Hindlimb muscle (tissue), 1 donor: ENCODE results near the gene CTNNBL1. TPM values are rescaled to one million over a fixed set of nuclear protein-coding genes. Genes with fewer than 3 reads are reported as not detected.
"Not testable (repeated sequence)": the region's sequence is repeated elsewhere in the genome, so short reads cannot be mapped to it uniquely, and the experiment has no call there.

ENCODE experiments used
- DNase-seq: peaks from one replicate; pipeline ENCODE4 v3.0.0-alpha.2; 2013
- polyA plus RNA-seq: library from polyadenylated mRNA; unstranded; fragments of 120-200 nt; gene quantifications from one replicate; pipeline ENCODE4 v1.2.1, GENCODE V29; 2013; ENCODE audit not compliant: insufficient read length

Gene CTNNBL1
- polyA plus RNA-seq, 1 donor, result 29.0 TPM

DNA sequence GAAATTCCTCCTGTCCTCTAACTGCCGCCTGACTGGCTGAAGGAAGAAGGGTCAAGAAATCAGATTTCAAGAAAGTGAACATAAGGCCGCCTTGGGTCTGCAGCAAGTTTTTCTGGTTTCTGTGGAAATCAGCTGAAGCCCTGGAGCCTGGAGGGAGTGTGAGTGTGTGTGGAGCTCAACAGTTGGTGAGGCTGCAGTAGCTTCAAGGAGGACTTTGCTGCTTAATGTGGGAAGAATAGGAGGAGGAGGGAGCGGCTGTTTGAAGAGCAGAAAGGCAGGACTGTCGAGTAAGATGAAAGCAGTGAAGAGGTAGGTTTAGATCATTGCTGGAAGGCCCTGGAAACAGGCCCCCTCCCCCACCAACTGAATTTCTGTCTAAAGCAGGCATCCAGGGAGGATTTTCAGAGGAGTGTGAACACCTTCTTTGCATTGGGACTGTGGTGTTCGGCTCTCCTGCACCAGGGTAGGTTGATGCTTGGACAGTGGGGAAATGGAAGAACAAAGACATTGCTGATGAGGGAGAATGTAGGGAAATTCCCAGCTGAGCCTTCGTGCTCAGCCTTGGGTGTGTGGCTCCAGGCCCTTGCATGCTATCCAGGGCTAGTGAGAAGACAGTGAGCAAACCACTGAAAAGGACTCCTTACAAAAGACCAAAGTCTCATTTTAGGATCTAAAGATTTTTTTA lies 129.6 kb downstream of the CTNNBL1 start:
- no peak for DNase-seq

GRCh38 chr20:37827605-37828004 lies 133.8 kb downstream of the CTNNBL1 start:
- no peak for DNase-seq

- no peak for DNase-seq
Observed at GRCh38 chr20:37828684-37829083, 134.9 kb downstream of the CTNNBL1 start.

GRCh38 chr20:37829128-37829527 lies 135.3 kb downstream of the CTNNBL1 start:
- no peak for DNase-seq

GRCh38 chr20:37833221-37833896 lies 139.5 kb downstream of the CTNNBL1 start:
- DNase-seq, result no peak

- DNase-seq, result no peak
Observed at GRCh38 chr20:37836926-37837325, 143.1 kb downstream of the CTNNBL1 start.

GRCh38 chr20:37837924-37838323 lies 144.1 kb downstream of the CTNNBL1 start:
- DNase-seq, result no peak

DNA sequence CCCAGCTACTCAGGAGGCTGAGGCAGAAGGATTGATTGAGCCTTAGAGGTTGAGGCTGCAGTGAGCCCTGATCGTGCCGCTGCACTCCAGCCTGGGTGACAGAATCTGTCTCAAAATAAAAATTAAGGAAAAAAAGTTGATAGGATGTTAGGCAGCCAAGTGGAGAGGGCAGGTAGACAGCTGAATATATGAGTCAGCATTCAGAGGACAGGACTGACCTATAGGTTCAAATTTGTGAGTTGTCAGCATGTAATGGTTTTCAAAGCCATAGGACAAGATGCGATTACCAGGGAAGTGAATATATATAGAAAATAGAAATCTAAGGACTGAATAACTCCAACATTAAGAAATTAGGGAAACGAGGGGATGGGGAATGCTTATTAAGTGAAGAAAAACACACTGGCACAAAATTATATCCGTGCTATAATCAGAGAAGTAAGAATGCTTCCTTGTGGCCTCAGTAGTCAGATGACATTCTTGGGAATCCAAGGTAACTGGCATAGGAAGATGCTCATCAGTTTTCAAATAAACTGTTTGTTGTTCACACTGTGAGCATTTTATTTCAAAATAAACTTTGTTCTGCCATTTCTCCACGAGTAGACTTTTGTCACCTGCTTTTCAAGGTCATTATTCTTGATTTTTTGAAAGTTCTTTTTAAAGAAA lies 145.1 kb downstream of the CTNNBL1 start:
- no peak for DNase-seq

GRCh38 chr20:37839432-37839827 lies 145.6 kb downstream of the CTNNBL1 start:
- DNase-seq, result no peak

GRCh38 chr20:37839955-37840354 lies 146.1 kb downstream of the CTNNBL1 start:
- DNase-seq, result no peak

DNA sequence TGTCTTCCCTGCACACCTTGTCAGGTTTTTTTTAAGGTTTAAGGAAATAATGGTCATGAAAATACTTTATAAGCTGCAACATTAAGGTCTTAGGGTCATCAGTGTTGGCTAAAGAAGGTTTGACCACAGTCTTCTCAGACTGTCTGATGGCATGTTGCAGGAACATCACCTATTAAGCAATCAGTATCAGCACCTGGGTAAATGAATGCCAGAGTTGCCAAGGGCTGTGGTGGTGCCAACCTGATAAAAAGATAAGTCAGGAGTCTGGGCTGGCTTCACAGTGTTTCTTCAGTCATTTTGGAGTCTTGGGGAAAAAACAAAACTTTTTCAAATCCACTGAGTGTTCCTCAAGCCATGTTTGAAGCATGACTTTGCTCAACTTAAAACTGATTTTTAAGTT lies 147.6 kb downstream of the CTNNBL1 start:
- DNase-seq, result no peak

DNA sequence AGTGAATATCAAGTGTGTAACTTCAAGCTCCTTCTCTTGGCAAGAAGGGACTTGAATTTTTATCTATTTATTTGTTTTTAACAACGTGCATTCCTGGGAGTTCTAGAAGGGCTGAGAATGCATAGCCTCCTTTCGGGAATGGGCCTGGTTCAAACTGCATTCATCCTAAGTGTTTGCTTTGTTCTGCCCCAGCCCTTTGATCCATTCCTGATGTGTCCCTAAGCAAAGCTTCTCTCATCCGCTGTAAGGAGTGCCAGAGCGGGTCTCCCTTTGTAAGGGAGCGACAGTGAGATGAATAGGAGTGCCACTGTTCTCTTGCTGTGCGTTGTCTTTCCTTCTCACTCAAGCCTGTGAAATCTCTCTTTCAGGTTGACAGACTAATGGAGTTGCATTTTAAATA lies 148.1 kb downstream of the CTNNBL1 start:
- no peak for DNase-seq

GRCh38 chr20:37845241-37845681 lies 151.4 kb downstream of the CTNNBL1 start:
- DNase-seq, result no peak

DNA sequence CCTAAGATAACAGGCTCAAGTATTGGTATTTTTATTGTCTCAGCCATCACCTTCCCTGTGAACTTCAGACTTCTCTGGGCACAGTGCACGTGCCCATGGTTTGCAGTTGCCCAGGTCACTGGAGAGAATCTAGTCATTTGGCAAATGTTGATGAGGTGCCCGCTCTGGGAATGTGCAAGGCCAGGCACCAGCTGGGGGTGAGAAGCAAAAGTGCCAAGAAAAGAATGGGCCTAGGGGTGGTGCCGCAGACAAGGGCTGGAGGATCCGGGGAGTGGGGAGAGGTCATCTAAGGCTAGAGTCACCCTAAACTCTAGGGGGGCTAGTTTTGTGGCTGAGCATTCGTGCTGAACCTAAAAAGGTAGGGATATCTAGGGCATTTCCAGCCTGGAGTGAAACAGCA lies 152.0 kb downstream of the CTNNBL1 start:
- no peak for DNase-seq

DNA sequence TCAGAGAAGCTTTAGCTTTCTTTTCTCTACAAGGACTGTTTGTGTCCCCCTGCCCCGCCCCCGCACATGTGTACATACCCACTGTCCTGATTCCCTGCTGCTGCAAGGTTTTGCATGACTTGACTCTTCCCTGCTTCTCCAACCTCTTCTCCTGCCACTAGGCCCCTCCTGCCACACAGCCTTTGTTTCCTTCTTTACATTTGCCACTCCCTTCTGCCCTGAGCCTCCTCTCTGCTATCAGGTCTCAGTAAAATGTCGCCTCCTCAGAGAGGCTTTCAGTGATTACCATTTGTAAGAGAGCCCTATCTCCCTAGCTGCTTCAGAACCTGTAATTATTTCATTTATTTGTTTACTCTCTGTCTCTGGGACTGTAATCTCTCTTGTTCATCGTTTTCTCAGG lies 152.7 kb downstream of the CTNNBL1 start:
- no peak for DNase-seq

DNA sequence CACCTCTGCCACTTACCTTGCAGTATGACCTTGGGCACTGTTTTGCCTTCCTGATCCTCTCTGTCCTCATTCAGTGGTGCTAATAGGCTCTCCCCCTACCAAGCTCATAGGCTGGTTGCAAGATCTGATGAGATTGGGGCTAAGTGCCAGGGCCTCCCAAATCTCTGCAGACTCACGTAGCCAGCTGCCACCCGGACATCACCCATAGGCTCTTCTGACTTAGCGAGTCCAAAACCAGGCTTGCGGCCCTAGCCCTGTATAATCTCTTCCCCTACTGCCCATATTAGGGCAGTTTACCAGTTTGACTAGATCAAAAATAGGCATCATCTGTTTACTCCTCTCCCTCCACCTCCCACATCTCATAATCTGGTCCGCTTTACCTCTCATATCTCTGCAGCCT lies 154.9 kb downstream of the CTNNBL1 start:
- no peak for DNase-seq

GRCh38 chr20:37849156-37849555 lies 155.3 kb downstream of the CTNNBL1 start:
- DNase-seq, result no peak

DNA sequence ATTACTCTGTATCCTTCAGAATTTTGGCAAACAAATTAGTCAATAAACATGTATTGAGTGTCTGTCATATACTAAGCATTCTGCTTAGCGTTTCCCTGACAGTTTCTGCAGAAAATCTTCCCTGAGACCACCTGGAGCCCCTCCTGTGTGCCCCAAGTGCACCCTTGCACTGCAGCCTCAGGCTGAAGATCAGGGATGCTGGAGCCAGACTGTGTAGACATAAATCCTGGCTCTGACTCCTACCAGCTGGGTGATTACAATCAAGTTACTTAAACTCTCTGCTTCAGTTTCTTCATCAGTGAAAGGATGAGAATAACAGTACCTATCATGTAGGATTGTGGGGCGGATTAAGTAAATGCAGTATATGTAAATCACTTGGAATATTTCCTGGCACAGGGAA lies 155.7 kb downstream of the CTNNBL1 start:
- DNase-seq, result no peak

DNA sequence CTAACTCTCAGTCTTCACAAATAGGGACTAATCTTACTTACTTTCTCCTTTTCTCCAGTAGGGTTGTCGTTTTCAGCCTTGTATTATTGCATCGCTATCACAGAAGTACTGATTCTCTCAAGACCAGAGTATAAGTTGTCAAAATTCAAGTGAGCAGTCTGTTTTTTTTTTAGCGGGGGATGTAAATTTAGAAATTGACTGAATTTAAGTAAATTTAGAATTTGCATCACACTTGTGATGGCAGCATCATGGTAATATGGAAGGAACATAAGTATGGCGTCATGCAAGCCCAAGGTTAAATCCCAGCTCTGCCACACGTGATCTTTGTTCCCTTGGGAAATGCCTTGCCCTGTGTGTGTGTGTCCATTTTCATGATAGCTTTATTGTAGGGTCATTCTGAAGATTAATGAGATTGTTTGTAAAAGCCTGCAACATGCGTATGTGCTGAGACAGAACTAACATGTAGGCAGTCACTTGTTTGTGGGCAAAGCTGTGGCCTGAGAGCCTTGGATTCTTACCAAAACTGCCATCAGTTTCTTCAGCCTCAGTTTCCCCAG lies 156.3 kb downstream of the CTNNBL1 start:
- DNase-seq, result no peak

DNA sequence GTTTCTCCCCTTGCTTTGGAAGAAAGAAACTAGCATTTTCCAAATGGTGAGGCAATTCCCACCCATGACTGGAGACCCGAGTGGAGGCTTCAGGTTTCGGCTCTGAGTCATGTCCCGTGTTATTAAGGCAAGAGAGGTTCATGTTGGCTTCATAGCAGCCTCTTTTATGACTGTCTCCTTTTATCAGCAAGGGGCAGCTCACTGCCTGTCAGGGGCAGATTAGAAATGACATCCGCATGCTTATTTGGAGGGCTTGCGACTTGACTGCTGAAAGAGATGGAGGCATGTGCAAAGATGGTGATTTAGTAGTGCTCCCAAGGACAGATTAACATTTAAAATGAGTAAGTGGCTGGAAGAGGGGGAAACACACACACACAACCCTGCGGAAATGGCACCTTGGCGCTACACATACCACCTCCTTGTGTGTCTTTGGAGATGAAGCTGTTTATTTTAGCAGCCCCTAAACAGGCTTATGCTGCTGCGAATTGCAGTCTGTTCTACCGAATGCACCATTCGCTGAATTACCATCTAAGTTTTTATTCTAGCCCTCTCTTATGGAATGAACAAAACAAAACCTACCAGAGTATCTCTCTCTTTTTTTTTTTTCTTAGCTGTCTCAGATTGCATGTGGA lies 157.0 kb downstream of the CTNNBL1 start:
- DNase-seq, result no peak

DNA sequence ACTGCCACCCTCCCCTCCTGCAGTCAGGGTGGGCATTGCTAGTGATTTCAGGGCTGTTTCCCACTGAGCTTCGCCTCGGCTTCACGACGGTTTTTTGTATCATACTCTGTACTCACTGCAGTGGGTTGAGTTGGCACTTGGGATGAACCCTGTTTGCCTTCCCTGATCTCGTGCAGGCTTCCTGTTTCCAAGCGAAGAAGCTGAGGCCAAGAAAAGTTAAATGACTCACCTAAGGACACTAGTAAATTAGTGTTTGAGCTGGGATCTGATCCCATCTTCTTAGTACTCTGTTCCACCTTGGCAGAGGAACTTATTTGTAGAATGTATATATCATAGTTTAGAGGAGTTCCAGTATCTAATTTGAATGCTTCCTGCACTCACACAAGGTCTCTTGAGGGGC lies 158.8 kb downstream of the CTNNBL1 start:
- no peak for DNase-seq

DNA sequence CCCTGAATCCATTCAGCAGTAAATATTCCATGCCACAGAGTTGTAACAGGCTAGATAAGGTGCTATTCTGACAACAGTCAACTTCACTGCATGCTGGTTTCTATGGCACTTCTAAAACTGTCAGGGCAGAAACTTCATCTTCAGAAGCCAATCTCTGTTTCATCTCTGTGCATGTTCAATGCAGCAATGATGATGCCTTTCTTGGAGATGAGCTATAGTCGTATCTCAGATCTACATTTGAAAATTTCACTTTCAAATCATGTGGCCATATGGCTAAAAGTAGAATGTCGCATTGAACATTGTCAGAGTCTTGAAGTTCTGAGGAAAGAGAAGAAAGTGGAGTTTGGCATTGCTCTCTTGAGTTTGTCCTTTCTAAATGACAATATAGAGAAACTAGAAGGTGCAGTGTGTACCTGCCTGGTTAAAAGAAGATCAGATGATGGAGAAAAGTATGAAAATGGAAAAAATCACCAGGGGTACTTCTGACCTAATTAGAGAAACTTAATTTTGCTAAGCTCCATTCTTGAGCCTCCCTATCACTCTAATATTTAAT lies 160.1 kb downstream of the CTNNBL1 start:
- no peak for DNase-seq

DNA sequence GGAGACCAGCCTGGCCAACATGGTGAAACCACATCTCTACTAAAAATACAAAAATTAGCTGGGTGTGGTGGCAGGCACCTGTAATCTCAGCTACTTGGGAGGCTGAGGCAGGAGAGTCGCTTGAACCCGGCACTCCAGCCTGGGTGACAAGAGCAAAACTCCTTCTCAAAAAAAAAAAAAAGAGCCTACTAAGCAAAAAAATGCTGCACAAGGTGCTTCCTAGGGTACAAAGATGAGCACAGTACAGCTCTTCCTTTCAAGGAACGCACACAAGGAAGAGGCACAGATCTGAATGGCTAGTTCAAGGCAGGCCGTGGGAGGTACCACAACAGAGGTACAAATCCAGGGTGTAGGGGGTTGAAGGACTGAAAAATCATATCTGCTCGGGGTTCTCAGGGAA lies 162.2 kb downstream of the CTNNBL1 start:
- not testable (repeated sequence) for DNase-seq
